ENCODE results near the gene GSTM3. TPM values are rescaled to one million over a fixed set of nuclear protein-coding genes. Genes with fewer than 3 reads are reported as not detected.

Gene GSTM3
- total RNA-seq, 2 experiments from 2014 or later, result not detected

DNA sequence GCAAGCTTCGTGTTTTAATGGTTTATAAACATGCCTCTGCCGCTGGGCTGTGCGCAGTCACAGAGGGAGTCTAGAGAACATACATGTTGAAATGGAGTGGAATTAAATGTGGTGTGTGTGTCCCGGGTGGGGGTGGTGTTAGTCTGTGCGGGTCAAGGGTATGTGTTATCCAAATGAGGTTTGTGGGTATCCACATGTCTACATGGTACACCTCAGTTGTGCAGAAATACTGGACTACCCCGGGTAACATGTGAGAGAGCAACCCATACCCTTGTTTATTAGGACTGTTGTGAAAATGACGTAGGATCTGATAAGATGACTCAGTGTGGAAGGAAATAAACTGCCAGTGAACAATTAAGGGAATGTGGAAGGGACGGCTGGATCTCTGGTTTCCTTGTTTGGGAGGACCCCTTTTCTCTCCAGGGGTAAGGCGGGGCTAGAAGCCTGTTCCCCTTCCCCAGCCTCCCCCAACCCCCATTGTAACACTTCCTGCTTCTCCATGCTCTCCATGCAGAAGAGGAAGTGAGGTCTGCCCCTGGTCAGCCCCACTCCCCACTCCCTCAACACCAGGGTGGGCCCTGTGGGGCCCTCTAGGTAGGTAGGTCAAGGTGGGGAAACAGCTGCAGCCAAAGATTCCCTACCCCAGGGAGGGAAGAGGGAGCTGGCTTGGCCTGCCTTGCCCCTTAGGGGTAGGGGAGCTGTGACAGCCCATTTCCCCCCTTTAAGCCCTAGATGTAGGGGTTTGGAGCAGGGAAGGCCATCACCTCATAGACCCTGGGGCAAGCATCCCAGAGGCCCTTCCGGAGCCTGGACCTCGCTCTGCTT lies 22.2 kb upstream of the GSTM3 start:
- TF ChIP-seq, protein P1, sequence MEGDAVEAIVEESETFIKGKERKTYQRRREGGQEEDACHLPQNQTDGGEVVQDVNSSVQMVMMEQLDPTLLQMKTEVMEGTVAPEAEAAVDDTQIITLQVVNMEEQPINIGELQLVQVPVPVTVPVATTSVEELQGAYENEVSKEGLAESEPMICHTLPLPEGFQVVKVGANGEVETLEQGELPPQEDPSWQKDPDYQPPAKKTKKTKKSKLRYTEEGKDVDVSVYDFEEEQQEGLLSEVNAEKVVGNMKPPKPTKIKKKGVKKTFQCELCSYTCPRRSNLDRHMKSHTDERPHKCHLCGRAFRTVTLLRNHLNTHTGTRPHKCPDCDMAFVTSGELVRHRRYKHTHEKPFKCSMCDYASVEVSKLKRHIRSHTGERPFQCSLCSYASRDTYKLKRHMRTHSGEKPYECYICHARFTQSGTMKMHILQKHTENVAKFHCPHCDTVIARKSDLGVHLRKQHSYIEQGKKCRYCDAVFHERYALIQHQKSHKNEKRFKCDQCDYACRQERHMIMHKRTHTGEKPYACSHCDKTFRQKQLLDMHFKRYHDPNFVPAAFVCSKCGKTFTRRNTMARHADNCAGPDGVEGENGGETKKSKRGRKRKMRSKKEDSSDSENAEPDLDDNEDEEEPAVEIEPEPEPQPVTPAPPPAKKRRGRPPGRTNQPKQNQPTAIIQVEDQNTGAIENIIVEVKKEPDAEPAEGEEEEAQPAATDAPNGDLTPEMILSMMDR (conservative IDR thresholded peaks at IDR 0.05; ENCODE audit: low read length), result no peak
- no peak for TF ChIP-seq EZH2phosphoT487 (IDR thresholded peaks at IDR 0.05; ENCODE audit: borderline replicate concordance, low read depth, low read length)
- H3K36me3 ChIP-seq (ENCODE audit: insufficient read depth, low read length), result no peaks in the 10 kb centered on the region
- ChIA-PET CTCF (ENCODE audit: unreplicated experiment) (interaction anchor here (0.8 to 1.1 kb wide), 2 partner anchors 12 to 123 kb away, joined by 3 read pairs; no protein-coding TSS in a partner anchor), POLR2A (no interaction called here)
- no peak overlapping the region for H3K4me2 ChIP-seq (ENCODE audit: low read length)
- H3K4me1 ChIP-seq (ENCODE audit: insufficient read depth, low read length, poor library complexity, severe bottlenecking), result no peaks in the 10 kb centered on the region
- H3K9me2 ChIP-seq (ENCODE audit: insufficient read depth, low read length), result no peaks in the 10 kb centered on the region
- no peaks in the 10 kb centered on the region for H3K79me2 ChIP-seq (ENCODE audit: insufficient read depth, low read depth, low read length)
- H3K9me3 ChIP-seq (ENCODE audit: low read length), result no peaks in the 10 kb centered on the region
- H2AFZ ChIP-seq (ENCODE audit: low read length), result no peak overlapping the region
- no peak overlapping the region for H3K27ac ChIP-seq (ENCODE audit: low read depth, low read length, poor library complexity, severe bottlenecking)
- BruUV-seq (replicated peaks), result no TSS peak
- DNase-seq (ENCODE audit: low spot score), result no peak
- intact Hi-C loops (cut with micrococcal nuclease; ENCODE audit: unreplicated experiment), result no loop called here
- no peak overlapping the region for H3K4me3 ChIP-seq (ENCODE audit: low read depth, low read length, poor library complexity, severe bottlenecking)
- no peaks in the 10 kb centered on the region for H4K20me1 ChIP-seq (ENCODE audit: insufficient read depth, low read length)

DNA sequence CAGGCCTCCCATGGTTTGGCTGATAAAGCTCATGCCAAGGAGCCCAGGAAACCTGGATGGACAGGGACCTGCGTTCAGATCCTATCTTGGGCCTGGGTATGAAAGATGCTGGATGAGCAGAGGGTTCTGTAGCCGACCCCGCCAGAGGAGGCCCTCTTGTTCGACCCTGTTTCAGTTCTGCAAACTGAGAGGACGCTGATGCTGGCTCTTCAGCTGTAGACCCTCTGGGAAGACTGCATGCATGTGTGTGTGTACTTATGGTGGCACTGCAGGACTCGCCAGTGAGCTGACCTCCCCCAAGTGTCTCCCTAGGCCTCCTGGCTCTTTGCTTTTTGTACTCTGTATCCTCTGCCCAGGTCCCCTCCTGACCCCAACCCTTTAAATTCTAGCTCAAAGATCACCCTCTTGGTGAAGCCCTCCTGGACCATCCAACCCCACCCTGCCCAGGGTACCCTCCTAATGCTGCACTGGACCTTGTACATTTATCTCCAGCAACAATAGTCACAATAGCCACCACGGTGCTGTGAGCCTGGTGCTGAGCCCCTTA lies 21.3 kb upstream of the GSTM3 start:
- intact Hi-C loops (cut with micrococcal nuclease; ENCODE audit: unreplicated experiment), result no loop called here
- Histone ChIP-seq H3K4me2 (ENCODE audit: low read length) (no peak overlapping the region), H3K36me3 (ENCODE audit: insufficient read depth, low read length) (no peaks in the 10 kb centered on the region), H4K20me1 (ENCODE audit: insufficient read depth, low read length) (no peaks in the 10 kb centered on the region), H3K27ac (ENCODE audit: low read depth, low read length, poor library complexity, severe bottlenecking) (no peak overlapping the region), H3K9me3 (ENCODE audit: low read length) (no peaks in the 10 kb centered on the region), H3K4me1 (ENCODE audit: insufficient read depth, low read length, poor library complexity, severe bottlenecking) (no peaks in the 10 kb centered on the region), H3K9me2 (ENCODE audit: insufficient read depth, low read length) (no peaks in the 10 kb centered on the region), H3K4me3 (ENCODE audit: low read depth, low read length, poor library complexity, severe bottlenecking) (no peak overlapping the region), H3K79me2 (ENCODE audit: insufficient read depth, low read depth, low read length) (no peaks in the 10 kb centered on the region), H2AFZ (ENCODE audit: low read length) (no peak overlapping the region)
- no peak for TF ChIP-seq EZH2phosphoT487 (IDR thresholded peaks at IDR 0.05; ENCODE audit: borderline replicate concordance, low read depth, low read length)
- TF ChIP-seq, protein P1 (conservative IDR thresholded peaks at IDR 0.05; ENCODE audit: low read length), result no peak
- ChIA-PET POLR2A (no interaction called here), CTCF (ENCODE audit: unreplicated experiment) (interaction anchor here (1.1 kb wide), 1 partner anchor 122 kb away, joined by 3 read pairs; no protein-coding TSS in a partner anchor)
- BruUV-seq (replicated peaks), result no TSS peak
- peak; percentile 7 for DNase-seq (ENCODE audit: low spot score)

Data from OCI-LY7 (cell line).